NK-92 treated with Interleukin-12 subunit alpha and Interleukin-12 subunit beta, amount 100 ng/mL, for 24 hours (cell line): ENCODE measurements around the gene TGFBI.

Experiments
- DNase-seq: peaks from one replicate; lab custom pipeline; 2025; lab: John Stamatoyannopoulos, UW

The TGFBI gene

GRCh38 chr5:136028782-136029742 is at the start of gene TGFBI:
TGFBI (plus strand) TSS chr5:136028988; CDS start chr5:136029056, 68 bp downstream.
- DNase-seq: no peak

- no peak for DNase-seq
Observed at GRCh38 chr5:135978993-135979392, 49.8 kb upstream of the TGFBI start.

GRCh38 chr5:135979510-135979909 is 49.3 kb upstream of the TGFBI start:
- no peak for DNase-seq

- no peak for DNase-seq
Observed at GRCh38 chr5:135980620-135981019, 48.2 kb upstream of the TGFBI start.

GRCh38 chr5:135985951-135986350 is 42.8 kb upstream of the TGFBI start:
- DNase-seq: no peak

- DNase-seq: no peak
Observed at GRCh38 chr5:135986401-135986800, 42.4 kb upstream of the TGFBI start.

GRCh38 chr5:135986891-135987401 is 41.8 kb upstream of the TGFBI start:
- no peak for DNase-seq

GRCh38 chr5:135988546-135988945 is 40.2 kb upstream of the TGFBI start:
- DNase-seq: no peak

GRCh38 chr5:135989686-135990085 is 39.1 kb upstream of the TGFBI start:
- no peak for DNase-seq

- DNase-seq: no peak
Observed at GRCh38 chr5:135990528-135991255, 38.1 kb upstream of the TGFBI start.

GRCh38 chr5:135991429-135991828 is 37.4 kb upstream of the TGFBI start:
- DNase-seq: no peak

GRCh38 chr5:135993335-135993879 is 35.4 kb upstream of the TGFBI start:
- no peak for DNase-seq

GRCh38 chr5:135993880-135994636 is 34.7 kb upstream of the TGFBI start:
- no peak for DNase-seq

GRCh38 chr5:135995976-135996375 is 32.8 kb upstream of the TGFBI start:
- no peak for DNase-seq

- no peak for DNase-seq
Observed at GRCh38 chr5:135996611-135997010, 32.2 kb upstream of the TGFBI start.

GRCh38 chr5:135997673-135998335 is 31.0 kb upstream of the TGFBI start:
- no peak for DNase-seq

- no peak for DNase-seq
Observed at GRCh38 chr5:135998889-135999288, 29.9 kb upstream of the TGFBI start.

- DNase-seq: no peak
Observed at GRCh38 chr5:135999406-136000139, 29.2 kb upstream of the TGFBI start.

GRCh38 chr5:136000147-136000546 is 28.6 kb upstream of the TGFBI start:
- DNase-seq: no peak

GRCh38 chr5:136000932-136001331 is 27.9 kb upstream of the TGFBI start:
- no peak for DNase-seq
